Endothelial cell of umbilical vein (primary cell): Measurements from ENCODE around the gene NINL.

Source experiments
- CTCF ChIP-seq, 2 donors: IDR thresholded peaks; 1 replicate in 1 of 2; 2 replicates in 1 of 2; pipeline ENCODE4 v1.5.1; 2011; ENCODE audit warnings: low read length in 2 of 2, mild to moderate bottlenecking in 2 of 2, moderate library complexity in 2 of 2, control low read depth in 1 of 2, inconsistent platforms in 1 of 2, low read depth in 1 of 2; ENCODE audit not compliant: insufficient read depth in 1 of 2; ENCODE audit errors: extremely low read depth in 1 of 2
- POLR2A ChIP-seq: IDR thresholded peaks from 2 replicates; pipeline ENCODE4 v1.6.1; 2012; ENCODE audit warnings: low read depth, mild to moderate bottlenecking, control low read depth, low read length
- POLR2AphosphoS5 ChIP-seq: IDR thresholded peaks from 2 replicates; pipeline ENCODE4 v1.6.1; 2012; ENCODE audit warnings: low read depth, mild to moderate bottlenecking, control low read depth, low read length, moderate library complexity; ENCODE audit not compliant: insufficient read depth

- TF ChIP-seq CTCF (IDR thresholded peaks at IDR 0.05; ENCODE audit: extremely low read depth in 1 of 2, insufficient read depth in 1 of 2, low read depth in 1 of 2, low read length in 2 of 2), result no peak
- TF ChIP-seq POLR2AphosphoS5, result no peak
- TF ChIP-seq POLR2A, result no peak
Observed at GRCh38 chr20:25529295-25529951, 55.9 kb downstream of the NINL start.
